Measurements from ENCODE around the gene PSMD13.

- no peak for TF ChIP-seq EZH2 (IDR thresholded peaks at IDR 0.05)
- TF ChIP-seq CTCF (IDR thresholded peaks at IDR 0.05 in 2 of 3, conservative IDR thresholded peaks at IDR 0.05 in 1 of 3; ENCODE audit: borderline replicate concordance in 1 of 3, insufficient read depth in 1 of 3, low read depth in 2 of 3, low read length in 2 of 3), result no peak
- TF ChIP-seq JUND (IDR thresholded peaks at IDR 0.05), result no peak
- TF ChIP-seq ZNF274 (IDR thresholded peaks at IDR 0.05; ENCODE audit: low read depth, low read length), result no peak
- TF ChIP-seq SIN3A (IDR thresholded peaks at IDR 0.05; ENCODE audit: low read depth), result no peak
- TF ChIP-seq EZH2phosphoT487 (IDR thresholded peaks at IDR 0.05; ENCODE audit: borderline replicate concordance), result no peak
- no peak for TF ChIP-seq POLR2A (IDR thresholded peaks at IDR 0.05; ENCODE audit: borderline replicate concordance, extremely low read depth, insufficient read depth, insufficient read length)
- TF ChIP-seq SRF (IDR thresholded peaks at IDR 0.05; ENCODE audit: low read depth), result no peak
- TF ChIP-seq POLR2AphosphoS5 (IDR thresholded peaks at IDR 0.05; ENCODE audit: low read depth, low read length), result no peak
- no peak for TF ChIP-seq TCF7L2 (IDR thresholded peaks at IDR 0.05; ENCODE audit: borderline replicate concordance, extremely low read depth, insufficient read depth, insufficient read length)
- TF ChIP-seq ZBTB33 (IDR thresholded peaks at IDR 0.05; ENCODE audit: extremely low read depth, insufficient replicate concordance, low read length), result no peak
- no peak for TF ChIP-seq SP1 (IDR thresholded peaks at IDR 0.05; ENCODE audit: low read depth)
Measured at GRCh38 chr11:218815-219593, 17.8 kb upstream of the PSMD13 start.

Measured in HCT116 (cell line).